Right lobe of liver (tissue), 5 donors: ENCODE measurements around the gene DYSF. TPM values are rescaled to one million over a fixed set of nuclear protein-coding genes. Genes with fewer than 3 reads are reported as not detected.

Experiments
- total RNA-seq, 6 experiments: library from RNA; depleted of rRNA in 2 of 6; stranded (reverse); fragments of >200 nt in 2 of 6; fragmentation: NEBNext Ultra II Directional in 3 of 6; extraction: Animal tissue kit (Norgen Biotek cat#: 25700) in 3 of 6; gene quantifications; one replicate each; pipeline versions ENCODE4 v1.1.0 to v1.2.4, GENCODE V29; 2016 to 2023
- donor health status: DM: no; HTN: no; CAD: no.
- donor health status: DM: no; HTN: no; CAD: no.
- donor health status: DM: no; HTN: yes; CAD: no.
- donor health status: DM: no; HTN: yes; CAD: no.

Gene DYSF
- total RNA-seq, 6 experiments from 2014 or later: 21.8 to 55.0 (median 32.9) TPM

Other genes starting within 250 kb of the DYSF start
- gene PAIP2B, start 226.5 kb upstream of the DYSF start, total RNA-seq: 10 to 100 TPM in 5 of 6 experiments, 1 to 10 TPM in 1; 8.4 to 30.1 (median 15.3) TPM
- 10 to 100 TPM; 41.8 to 65.8 (median 61.5) TPM for gene ZNF638, start 121.8 kb upstream of the DYSF start, total RNA-seq